ENCODE data around the gene CACNA2D3.

Gene CACNA2D3

DNA sequence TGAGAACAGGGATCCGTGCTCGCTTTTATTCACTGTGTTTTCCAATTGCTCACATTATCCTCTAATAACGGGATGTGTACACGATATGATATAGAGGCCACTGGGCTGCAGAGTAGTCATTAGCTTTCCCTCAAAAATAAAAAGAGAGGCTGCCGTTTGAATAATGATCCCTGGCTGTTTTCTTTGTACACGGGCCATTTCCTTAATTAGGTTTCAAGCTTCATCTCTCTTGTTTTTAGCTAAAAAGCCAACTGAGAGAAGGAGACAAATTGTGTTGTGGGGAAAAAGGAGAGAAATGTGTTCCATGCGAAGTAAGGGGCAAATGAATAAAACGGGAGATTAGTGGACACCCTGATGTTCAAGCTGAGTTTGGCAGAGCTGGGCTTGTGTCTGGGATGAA lies 174.2 kb downstream of the CACNA2D3 start:
- DNase-seq: no peak

DNA sequence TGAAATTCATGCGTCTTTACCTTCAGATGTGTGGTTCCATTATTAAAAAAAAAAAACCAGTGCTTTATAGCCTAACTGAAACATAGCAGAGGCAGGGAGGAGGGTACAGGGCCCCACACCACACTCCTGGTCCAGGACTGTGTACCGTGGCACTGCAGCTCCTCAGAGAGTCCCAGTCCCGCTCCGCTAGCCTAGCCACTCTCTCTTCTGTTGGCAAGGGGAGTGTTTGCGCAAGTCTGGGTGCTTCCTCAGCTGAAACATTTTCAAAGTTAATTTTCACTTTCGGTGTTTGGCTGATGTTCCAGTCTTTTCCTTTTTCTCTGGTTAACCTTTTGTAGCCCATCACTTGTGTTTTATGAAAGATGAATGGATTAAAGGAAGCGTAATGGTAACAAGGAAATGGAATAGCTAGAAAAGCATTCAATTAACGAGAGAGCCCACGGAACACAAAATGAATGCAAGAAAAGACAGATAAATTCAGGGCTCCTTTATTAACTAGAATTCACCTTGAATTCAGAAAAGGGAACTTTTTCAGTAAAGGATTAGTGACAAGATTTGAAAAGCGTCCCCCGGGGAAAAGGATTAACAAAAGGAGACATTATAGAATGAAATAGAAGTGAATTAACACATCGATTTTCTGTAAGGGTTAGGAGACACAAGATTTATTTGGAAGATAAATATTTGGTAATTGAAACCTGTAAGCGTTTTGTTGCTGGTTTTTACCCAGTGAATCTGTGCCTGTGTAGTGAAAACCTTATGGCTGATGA lies 177.0 kb downstream of the CACNA2D3 start:
- no peak for DNase-seq

DNA sequence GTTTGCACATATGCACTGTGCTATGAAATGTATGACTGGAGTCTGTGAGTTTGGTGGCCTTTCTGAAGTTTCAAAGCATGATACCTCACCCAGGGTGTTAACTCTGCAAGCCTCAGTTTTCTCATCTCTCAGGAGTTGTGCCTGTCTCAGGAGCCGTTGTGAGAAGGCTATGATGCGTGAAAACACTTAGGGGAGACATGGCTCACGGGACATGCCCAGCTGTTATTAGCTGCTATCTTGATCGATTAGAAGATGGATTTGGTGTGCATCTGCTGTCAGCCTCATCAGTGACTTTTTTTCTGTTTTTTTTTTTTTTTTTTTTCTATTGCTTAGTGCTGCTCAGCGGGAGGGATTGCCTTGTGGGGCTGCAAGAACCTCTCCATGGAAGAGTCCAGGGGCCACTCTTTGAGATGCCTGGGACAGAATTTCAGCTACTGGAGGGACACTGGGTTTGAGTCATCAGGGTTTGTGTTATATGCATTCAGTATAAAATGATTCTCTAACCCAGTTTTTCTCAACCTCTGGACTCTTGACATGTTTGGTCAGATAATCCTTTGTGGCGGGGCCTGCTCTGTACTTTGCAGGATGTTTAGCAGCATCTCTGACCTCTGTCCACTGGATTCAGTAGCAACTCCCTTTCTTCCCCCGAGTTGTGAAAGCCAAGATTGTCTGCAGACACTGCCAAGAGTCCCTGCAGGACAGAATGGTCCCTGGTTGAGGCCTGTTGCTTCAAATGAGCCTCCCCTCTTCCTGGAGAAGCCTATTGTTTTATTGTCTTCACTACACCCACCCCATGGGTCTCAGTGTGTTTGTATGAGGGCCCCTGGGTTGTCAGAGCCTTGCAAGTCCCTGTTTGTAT lies 181.4 kb downstream of the CACNA2D3 start:
- DNase-seq: no peak

DNA sequence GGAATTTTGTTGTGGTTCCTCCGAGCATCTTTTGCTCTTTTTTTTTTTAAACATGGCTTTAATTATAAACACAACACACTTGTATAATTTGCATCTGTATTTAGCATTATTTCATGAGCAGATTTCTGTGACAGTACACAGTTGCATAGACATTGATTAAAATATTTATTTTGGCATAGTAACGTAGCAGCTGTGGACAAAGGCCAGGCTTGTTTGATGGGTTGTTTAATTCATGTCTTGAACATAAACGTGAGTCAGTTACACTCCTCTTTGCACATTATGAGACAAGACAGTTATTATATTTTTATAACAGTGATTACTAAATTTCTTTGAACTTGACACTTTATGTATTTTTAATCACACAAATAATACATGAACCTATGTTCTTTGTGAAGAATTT lies 182.5 kb downstream of the CACNA2D3 start:
- DNase-seq: no peak

DNA sequence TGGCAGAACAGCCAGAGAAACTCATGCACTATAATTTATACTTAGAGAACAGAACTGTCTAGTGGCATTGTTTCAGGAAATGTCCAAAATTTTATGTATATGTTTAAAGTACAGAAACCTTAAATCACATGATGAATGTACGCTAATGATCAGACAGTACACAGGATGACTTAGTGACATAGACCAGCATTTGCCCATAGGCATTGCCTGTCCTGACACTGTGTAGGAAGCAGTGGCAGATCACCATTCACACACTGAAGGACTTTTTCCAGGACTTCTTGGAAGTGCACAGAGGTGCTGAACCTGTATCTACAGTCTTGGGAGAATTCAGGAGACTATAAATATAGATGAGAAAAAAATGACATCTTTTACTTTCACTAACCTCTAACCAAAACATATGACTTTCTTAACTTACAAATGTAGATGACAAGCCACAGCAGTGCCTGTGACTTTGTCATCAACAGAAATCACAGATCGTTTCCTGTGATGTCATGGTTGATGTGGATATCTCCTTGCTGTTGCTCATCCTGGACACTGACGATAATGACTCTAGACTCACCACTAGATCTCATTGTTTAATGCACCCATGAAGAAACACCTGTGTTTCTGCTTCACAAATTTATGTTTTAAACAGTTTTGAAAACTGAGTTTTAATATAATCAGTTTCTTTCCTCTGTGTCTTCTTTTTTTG lies 183.2 kb downstream of the CACNA2D3 start:
- DNase-seq: no peak

DNA sequence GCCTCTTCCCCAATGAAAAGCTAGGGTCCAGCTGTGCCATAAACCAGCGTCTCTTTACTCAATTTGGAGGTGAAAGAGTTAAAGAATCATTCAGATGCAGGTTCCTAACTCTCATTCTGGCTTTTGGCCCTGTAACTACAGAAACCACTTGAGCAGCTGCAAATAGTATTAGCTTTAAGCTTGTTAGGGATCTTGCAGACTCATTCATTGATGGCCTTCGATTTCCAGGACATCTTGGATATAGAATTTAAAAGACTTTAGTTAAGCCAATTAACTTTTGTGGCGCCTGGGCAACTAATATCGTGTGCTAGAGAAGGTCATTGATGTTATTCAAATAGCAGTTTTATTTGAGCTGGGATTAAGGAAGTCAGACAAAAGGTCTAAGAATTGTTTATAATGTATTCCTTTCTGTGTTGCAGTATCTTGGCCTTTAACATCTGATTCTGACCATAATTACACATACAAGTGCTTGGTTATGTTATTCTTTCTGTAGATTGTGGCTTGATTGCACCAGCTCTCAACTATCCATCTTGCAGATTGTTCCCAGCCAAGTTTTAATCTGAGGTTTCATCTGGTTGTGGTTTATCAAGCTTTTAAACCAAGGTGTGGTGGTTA lies 185.3 kb downstream of the CACNA2D3 start:
- DNase-seq: no peak

DNA sequence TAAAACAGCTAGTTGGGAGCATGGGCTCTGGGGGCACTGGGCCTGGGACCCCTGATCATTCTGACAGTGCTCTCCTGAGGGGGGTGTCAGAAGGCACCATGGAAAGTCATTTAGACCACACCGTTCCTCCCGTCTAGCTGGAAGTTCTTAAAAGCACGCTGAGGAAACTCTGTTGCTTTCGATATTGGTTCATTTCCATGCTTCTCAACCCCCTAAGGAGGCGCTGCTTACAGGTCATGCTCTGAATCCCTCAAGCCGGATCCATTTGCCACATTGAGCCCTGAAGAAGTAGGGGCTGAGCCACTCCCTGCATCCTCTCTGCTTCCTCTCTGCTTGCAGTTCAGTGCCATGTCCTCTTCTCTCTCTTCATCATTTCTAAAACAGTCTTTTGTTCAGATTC lies 187.2 kb downstream of the CACNA2D3 start:
- DNase-seq: no peak

DNA sequence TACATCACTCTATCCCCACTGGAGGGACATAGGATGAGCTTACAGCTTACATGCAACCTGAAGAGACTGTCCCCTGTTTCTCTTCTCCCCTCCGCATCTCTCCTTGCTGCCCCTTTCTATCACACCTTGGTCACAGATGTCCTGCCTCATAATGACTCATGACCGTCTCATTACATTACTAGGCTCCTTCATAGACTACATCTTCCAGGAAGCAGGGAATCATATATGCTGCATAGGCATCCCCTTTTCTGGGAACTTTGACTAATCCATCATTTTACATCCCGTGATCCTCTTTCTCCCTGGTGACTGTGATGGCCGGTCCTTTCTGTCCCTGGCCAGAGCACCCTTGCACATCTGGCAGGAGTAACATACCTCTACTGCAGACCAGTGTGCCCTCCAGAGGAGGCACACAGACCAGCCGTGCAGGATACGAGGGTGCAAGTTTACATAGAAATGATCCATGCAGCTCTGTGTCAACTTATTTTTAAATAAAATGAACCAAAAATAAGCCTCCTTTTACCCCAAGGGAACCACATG lies 188.9 kb downstream of the CACNA2D3 start:
- DNase-seq: no peak

DNA sequence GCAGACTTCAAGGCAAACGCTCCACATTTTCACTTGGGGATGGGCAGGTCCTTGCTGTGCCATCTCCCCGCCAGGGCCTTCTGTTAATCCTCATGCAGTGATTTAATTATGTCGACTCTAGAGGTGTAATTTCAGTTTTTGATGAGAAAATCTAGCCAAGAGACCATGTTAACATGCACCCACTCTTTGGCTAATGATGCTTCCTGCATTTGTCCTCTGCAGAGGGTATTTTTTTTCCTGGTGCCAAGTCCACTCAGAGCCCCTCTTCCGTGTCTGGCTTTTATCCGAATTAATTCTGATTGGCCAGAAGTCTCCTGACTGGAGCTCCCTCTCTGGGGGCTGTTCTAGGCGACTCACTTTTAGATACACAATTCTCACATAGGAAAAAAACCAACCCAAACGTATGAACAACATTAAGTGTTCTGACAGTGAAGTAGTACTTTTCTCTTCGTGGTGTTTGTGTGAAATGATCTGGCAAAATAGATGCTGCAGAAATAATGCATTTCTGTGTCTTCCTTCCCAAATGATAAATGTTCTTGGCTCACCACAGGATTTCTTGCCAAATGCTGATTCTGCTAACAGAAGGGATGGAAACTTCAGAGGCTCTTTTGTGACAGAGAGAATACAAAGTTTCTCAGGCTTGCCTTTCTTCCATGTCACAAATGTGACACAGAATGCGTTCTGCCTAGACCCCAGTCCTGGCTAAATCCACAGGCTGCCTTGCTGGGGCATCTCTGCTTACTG lies 190.0 kb downstream of the CACNA2D3 start:
- no peak for DNase-seq

DNA sequence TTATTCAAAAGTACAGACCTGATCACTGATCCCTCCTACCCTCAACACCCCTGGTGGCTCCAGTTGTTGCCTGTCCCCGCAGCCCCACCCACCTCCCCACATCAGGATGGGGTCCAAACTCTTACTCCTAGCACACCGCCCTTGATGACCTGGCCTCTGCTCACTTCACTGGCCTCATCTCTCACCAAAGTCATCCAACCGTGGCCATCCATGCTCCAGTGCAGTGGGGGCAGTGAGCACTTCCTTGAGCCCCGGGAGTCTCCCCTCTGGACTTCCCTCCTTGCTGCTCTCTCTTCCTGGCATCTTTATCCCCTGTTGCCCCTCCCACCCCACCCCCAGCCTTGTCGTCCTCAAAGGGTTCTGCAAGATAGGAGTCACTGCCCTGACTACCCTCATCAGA lies 191.1 kb downstream of the CACNA2D3 start:
- no peak for DNase-seq

DNA sequence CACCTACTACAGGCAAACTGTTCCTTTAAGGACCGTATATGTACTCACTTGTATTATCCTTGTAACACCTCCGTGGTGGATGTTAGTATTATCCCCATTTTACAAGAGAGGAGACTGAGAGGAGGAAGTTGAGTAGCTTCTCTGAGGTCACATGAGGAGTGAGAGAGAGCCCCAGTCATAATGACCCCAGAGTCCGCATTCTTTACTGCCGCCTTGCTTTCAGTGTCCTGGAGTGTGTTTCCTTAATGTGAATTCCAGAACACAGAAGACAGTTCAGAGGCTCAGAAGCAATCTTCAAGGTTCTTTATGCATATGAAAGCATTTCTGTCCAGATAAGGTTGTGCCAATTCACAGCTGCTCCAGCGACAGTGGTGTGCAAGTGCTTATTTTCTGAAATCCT lies 199.2 kb downstream of the CACNA2D3 start:
- no peak for DNase-seq

DNA sequence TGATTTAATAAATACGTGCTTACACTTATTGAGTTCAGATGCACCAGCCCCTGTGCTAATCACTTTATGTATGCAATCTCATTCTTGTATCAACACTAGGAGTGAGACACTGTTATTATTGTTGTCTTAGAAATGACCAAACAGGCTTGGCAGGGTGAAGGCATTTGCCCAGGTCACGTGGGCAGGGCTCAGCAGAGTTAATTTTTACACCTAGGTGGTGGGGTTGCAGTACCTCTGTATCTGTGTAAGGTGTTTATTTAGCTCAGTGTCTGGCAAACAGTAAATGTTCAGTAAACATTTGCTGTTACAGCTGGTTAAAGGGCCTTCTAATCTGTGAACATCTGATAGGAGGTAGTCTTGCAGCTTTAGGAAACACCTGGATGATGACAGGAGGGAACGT lies 200.0 kb downstream of the CACNA2D3 start:
- no peak for DNase-seq

DNA sequence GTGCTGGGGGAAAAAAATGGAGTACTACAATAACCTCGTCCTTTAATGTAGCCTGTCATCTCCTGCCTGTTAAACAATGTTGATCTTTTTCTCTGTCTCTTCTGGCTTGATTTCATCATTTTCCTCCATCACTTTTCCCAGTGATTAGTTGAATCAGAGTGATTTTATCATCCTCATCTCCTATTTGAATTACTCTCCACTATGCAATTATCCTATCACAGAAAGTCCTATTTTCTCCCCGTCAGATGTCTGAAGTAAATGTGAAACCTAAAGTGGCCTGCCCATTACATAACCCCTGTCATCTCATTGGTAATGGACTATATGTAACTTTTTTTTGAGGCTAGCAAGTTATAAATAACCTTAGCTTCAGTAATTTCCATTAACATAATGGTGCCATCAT lies 201.8 kb downstream of the CACNA2D3 start:
- DNase-seq: no peak

DNA sequence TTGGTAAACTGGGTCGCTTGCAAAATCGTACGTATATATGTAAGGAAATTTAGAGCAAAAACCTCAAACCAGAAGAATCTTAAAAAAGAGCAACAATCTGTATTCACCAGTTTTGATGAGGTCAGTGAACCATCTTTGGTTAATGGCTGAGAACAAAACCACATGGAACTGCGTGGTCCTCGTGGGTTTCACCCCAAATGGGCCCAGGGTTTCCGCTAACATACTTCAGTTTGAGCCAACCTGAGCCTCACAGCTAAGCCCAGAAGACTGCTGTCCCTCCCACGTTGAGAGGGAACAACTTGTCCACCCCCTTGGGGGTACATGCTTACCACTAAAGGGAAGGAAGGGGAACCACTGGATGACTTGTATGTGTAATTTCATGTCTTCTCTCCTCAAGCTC lies 204.6 kb downstream of the CACNA2D3 start:
- DNase-seq: no peak

DNA sequence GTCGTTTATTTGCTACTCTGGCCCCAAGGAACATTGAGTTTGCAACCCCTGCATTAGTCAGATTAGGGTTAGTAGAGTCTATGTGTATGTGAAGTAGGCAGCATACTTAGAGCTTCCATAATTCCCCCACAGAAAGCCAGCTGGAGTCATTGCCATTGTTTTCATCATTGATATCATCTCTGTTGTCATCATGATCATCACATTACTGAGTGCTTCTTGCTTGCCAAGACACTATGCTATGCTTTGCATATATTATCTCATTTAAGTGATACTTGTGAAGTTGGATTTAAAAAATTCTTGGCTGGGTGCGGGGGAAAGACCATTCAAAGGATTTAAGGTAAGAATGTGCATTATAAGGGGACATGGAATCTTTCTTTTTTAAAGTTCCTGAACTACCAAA lies 209.0 kb downstream of the CACNA2D3 start:
- no peak for DNase-seq

DNA sequence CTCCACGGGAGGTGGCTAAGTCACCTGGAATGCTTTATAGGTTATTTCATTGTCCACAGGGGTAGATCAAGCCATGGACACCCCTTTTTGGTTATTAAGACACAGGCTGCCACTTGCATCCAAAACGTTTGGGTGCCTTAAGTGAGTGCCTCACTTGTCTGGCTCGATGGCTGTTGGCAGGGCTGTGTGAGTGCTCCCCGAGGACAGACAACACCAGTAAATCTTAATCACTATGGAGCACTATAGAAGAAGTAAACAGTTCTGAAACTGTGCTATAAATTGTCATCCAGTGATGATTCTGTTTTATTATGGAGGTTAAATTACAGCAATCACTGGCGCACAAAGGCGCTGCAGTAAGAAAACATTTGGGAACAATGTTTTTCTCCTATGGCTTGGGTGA lies 215.5 kb downstream of the CACNA2D3 start:
- no peak for DNase-seq

DNA sequence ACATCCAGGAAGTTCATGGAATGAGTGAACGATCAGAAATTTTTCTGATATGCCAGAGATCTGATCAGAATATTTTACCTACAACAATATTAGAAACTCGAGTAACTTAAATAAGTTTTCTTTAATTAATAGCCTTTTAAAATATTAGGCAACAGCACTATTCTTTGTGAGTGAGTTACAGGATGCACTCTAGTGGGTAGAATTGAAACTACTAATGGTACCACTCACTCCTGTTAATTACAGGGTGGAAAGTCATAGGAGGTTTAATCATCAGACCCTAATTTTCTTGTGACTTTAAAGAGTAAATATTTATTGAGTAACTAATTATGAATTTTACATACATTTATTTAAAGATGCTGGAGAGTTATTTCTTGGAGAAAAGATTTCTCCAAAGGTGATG lies 217.3 kb downstream of the CACNA2D3 start:
- DNase-seq: no peak

DNA sequence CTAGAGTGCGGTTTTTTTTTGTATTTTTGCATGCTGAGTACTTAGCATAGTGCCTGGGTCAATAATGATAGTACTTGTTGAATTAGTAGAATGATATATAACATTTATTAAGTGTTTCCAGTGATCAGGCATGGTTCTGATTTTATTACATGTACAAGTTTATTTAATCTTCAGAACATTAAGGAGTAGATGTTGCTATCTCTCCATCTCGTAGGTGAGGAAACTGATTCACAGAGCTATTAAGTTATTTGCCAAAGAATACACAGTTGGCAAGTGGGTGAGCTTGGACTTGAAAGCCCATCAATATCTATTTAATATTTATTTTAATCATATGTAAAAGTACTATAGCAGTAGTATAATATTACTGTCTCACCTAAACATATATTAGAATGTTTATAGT lies 219.5 kb downstream of the CACNA2D3 start:
- no peak for DNase-seq

DNA sequence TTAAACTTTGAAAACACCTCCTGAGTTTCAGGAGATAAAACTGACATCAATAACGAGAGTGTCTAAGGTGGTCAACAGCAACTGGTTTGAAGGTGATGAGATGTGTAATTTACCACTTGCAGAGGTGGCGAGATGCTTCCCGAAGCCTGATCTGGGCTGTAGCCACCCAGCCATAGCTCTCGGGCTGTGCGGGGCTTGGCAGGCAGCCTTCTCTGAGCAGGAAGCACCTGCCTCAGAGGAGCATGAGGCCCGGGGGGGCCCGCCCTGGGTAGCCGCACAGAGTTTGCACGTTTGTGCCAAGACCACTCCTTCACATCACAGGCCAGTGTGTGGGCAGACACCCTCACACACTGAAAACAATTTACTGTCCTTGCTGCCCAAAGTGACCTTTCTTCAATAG lies 220.3 kb downstream of the CACNA2D3 start:
- DNase-seq: no peak

DNA sequence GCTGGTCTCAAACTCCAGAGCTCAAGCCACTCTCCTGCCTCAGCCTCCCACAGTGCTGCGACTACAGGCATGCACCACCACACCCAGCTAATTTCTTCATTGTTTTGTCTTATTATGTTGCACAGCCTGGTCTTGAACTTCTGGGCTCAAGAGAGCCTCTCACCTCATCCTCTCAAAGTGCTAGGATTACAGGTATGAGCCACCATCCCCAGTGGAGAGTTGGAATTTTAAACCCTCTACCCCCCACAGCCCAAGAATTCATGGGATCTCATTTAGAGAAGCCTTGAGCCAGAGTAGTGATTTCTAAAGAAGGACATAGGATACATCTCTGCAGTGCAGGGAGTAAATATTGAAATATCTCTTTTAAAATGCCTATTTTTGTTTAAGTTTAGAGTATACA lies 221.1 kb downstream of the CACNA2D3 start:
- DNase-seq: no peak

DNA sequence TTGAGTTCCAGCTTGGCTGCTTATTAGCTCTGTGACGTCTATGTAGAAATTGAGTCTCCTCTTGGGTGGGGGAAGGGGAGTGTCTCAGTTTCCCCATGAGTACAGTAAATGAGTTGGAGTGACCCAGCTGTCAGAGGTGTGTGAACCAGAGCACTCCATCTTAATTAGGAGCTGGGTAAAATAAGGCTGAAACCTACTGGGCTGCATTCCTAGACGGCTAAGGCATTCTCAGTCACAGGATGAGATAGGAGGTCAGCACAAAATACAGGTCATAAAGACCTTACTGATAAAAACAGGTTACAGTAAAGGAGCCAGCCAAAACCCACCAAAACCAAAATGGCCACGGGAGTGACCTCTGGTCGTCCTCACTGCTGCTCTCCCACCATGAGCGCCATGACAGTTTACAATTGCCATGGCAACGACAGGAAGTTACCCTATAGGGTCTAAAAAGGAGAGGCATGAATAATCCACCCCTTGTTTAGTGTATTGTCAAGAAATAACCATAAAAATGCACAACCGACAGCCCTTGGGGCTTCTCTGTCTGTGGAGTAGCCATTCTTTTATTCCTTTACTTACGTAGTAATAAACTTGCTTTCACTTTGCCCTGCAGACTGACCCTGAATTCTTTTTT lies 222.4 kb downstream of the CACNA2D3 start:
- DNase-seq: no peak

DNA sequence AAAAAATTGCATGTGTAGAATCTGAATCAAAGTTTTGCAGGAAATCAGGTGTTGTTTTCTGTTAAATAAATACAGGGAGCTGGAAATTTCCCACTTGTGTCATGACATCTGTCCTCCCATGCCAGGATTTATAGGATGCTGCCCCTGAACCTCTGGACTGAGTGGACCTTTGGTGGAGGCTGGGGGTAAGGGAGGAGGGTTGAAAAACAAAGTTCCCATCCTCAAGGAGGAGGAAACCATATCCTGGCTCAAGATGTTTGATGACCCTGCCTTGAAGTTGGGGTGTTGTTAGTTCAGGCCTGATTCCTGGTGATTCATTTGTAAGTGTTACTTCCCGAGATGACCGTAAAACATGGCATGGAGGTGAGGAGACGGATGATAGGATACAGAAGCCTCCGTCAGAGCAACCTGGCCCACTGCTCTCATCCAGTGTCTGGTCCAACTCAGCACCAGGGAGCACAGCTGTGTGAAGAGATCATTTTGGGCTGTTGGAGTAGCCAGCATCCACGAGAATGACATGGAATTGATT lies 223.6 kb downstream of the CACNA2D3 start:
- DNase-seq: no peak
